ENCODE measurements around the gene GRK3.
"Not testable (repeated sequence)": the region's sequence is repeated elsewhere in the genome, so short reads cannot be mapped to it uniquely, and the experiment has no call there.

Gene GRK3

DNA sequence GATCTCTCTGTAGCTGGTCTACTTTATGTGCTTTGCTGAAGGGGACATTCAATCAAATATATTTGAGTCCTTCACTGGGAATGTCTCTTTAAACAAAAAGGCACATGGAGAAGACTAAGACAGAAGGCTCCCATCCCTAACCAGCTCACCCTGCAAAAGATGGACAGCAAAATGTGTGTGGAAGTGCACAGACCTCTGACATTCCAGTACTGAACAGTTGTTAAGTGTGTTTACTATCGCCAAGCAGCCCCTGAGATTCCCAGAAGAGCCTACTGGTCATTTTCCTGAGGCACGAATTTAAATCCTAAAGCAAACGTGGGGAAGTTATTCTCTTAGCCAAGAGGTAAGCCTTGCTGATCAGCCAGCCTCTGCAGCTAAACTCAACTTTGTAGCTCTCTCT is 50.3 kb downstream of the GRK3 start:
- not testable (repeated sequence) for DNase-seq (ENCODE audit: low read depth, low spot score); H3K4me3 ChIP-seq (ENCODE audit: low read length)

DNA sequence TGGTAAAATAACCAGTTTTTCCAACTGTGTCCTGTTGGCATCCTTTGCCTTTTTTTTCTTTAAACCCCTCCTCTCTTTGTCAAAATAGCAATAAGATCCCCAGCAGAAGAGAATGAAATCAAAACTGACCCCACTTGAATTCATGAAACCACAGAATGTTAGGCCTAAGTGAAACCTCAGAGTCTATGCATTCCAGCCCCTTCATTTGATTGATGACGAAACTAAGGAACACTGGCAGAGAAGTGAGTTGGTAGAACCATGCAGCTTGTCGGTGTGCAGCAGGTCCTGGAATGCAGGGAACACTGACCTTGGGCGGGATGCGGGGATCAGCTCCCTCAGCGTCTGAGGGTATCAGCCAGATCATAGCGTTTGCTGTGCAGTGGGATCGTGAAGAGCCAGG is 57.5 kb downstream of the GRK3 start:
- no peak overlapping the region for H3K4me3 ChIP-seq (ENCODE audit: low read length)
- no peak for DNase-seq (ENCODE audit: low read depth, low spot score)

DNA sequence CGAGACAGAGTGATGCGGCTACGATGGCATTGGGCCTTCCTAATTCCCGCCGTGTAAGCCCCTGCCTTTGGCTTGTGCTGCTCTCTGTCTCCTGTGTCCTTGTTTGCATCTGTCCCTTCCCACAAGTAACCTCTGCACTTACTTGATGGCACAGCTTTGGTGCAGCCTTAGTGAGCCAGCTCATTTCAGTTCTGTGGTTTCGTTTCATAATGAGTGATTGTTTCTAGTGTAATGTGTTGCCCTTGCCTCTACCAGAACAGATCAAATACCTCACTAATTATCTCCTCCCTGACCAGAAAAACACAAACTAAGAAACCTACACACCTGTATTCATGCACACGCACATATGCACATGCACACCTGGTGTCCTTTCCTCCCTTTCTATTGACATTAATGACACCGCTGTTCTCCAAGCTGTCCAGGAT is 58.8 kb downstream of the GRK3 start:
- peak overlapping the region; percentile 23 for H3K4me3 ChIP-seq (ENCODE audit: low read length)
- peak; percentile 78 for DNase-seq (ENCODE audit: low read depth, low spot score)

DNA sequence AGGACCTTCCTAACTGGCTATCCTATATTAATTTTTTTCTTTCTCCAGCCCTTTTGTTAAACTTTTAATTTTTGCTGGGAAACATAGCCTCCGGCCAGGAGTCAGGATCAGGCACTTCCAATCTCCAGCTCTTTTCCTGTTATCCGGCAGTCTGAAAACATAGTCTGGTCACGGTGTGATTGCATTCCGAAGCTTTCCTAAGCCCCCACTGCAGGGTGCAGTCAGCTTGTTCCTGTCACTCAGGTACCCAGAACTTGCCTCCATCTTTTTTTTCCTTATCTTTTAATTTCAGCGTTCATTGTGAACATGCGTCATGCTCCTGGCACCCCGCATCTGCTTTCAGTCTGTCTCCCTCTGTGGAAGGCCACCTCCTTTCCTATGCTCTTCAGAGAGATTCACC is 59.4 kb downstream of the GRK3 start:
- DNase-seq (ENCODE audit: low read depth, low spot score) = no peak
- no peak overlapping the region for H3K4me3 ChIP-seq (ENCODE audit: low read length)

DNA sequence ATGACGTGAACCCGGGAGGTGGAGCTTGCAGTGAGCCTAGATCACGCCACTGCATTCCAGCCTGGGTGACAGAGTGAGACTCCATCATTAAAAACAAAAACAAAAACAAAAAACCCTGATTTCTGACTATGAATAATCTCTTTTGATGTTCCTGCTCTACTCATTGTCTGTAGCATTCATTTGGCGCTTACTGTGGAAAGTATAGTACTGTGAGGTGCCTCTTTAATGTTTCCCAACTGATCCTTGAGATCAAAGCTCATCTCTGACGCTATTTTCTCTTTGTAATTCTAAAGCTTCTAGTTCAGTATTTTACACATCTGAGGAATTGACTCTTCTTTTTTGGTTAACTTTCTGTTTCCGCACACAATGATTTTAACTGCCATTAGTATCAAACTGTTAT is 60.0 kb downstream of the GRK3 start:
- peak; percentile 85 for DNase-seq (ENCODE audit: low read depth, low spot score)
- H3K4me3 ChIP-seq (ENCODE audit: low read length) = peak overlapping the region; percentile 8

DNA sequence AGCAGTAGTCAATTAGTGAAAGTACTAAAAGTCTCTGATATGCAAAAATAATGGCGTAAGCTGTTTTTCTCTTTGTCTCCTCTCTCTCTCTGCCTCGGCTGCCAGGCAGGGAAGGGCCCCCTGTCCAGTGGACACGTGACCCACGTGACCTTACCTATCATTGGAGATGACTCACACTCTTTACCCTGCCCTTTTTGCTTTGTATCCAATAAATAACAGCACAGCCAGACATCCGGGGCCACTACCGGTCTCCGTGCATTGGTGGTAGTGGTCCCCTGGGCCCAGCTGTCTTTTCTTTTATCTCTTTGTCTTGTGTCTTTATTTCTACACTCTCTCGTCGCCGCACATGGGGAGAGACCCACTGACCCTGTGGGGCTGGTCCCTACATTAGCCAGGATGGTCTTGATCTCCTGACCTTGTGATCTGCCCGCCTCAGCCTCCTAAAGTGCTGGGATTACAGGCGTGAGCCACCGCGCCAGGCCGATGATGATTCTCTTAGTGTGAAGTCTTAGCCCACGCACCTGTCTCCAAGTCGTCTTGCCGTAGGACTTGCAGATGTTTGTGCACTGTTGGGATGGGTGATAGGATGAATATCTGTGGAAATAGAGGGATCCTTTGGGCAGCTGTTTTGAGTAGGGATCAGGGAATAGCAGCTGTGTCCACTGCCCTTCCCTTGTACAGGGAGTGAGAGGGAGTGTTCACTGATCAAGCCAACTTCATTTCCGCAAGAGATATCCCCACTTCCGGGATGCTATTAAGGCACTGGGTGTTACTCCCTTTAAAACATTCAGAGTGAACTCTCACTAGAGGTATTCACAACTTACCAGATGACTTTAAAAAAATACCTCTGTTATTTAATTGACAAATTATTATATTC is 61.5 kb downstream of the GRK3 start:
- peak; percentile 70 for DNase-seq (ENCODE audit: low read depth, low spot score)
- peak overlapping the region; percentile 48 for H3K4me3 ChIP-seq (ENCODE audit: low read length)

DNA sequence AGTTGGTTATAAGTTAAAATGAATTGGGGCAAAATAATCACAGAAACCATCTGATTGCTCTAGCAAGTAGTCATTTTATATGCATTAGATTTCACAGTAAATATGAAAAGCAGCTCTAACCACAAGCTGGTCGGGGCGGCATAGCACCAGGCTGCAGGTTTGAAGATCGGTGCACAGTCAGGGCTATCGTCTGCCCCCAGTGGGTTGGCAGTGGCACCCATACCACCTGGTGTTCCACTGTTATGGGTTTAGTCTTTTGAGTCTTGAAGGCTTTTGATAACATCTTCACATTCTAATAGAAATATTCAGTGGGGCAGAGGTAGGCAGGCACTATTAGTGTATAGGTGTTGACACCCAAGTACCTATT is 62.1 kb downstream of the GRK3 start:
- DNase-seq (ENCODE audit: low read depth, low spot score) = no peak
- H3K4me3 ChIP-seq (ENCODE audit: low read length) = no peak overlapping the region

DNA sequence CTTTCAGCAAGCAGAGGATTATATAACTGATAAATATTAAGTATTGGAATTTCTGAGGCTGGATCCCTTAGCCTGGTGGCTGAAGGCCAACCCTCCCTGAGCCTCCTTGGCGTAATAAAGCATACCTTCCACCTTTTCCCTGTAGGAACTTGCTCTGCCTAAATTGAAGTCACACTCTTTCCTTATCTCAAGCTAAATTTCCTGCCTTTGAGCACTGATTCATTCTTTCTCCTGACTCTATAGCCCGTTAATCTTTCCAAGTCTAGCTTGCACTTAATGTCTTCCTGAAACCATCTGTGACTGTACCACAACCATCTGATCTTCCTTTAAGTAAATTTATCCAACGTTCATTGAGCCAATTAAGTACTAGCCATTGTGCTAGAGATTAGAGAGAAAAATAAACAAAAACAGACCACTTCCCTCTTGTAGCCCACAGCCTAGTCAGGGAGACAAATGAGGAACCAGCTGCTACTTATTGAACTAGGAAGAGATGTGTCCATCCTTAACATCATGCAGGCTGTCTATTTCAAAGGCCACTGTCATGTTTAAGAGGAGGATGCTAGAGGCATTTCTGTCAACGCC is 62.9 kb downstream of the GRK3 start:
- DNase-seq (ENCODE audit: low read depth, low spot score) = no peak
- H3K4me3 ChIP-seq (ENCODE audit: low read length) = no peak overlapping the region

DNA sequence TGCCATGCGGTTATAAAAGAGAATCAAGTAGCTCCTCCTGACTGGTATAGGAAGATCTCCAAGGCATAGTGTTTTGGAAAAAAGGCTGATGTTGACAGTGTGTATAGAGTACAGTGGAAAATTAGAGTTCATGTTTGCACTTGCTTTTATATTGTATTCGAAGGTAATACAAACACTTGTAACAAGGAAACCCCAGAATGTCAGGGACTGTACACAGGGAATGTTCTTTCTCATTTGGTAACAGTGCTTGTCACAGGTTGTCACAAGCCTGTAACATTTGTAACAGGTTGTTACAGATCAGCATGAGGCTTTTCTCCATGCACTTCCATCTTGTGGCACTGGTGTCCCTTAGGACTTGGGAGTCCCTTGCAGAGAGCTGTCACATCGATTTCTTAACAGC is 64.0 kb downstream of the GRK3 start:
- DNase-seq (ENCODE audit: low read depth, low spot score) = no peak
- H3K4me3 ChIP-seq (ENCODE audit: low read length) = no peak overlapping the region

DNA sequence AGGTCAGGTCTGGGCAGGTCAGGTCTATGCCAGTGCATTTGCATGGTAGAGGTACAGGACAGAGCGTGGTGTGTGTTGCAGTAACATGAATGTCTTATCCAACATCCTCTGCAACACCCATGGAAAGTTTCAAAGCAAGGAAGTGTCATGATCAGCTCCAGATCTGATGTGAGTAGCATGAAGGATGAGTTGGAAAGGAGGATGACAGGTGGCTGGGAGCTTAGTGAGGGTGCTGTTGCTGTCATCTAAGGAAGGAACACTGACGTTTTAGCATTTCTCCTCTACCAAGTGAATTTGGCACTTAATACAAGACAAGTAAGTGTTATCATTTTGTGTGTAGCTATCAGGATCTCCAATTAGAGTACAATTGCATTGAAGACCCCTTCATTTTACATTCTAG is 65.1 kb downstream of the GRK3 start:
- no peak for DNase-seq (ENCODE audit: low read depth, low spot score)
- H3K4me3 ChIP-seq (ENCODE audit: low read length) = no peak overlapping the region

DNA sequence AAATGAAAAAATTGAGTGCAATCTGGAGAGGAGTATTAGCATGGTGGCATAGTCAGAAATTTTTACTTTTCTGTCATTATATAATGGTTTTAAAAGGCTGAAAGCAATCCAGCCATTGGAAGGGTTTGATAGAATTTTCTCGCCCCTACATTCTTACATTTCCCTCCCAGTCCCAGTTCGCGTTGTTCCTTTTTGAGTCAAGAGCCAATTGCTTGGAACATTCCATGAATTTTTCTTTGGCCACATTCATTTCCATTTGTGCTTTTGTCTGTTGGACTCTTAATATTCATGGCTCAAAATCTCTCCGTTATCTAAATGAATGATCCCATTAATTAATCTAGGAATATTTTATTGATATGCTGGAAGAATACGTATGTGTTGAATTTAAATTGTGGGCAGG is 66.0 kb downstream of the GRK3 start:
- DNase-seq (ENCODE audit: low read depth, low spot score) = no peak

DNA sequence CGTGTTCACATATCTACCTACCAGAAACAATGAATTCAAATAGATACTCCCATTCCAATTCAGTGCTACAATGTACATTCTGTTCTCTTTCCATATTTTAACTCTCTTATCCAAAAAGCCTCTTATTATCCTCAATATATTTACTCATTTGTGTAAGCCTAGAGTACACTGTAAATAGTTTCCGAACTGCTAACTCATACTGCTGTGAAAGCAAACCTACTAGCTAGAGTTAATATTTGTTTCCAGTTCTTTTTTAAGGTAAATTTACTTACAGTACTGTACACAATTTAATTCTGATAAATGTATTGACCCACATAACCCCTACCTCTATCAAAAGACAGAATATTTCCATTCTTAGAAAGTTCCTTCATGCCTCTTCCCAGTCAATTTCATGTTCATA is 71.8 kb downstream of the GRK3 start:
- H3K4me3 ChIP-seq (ENCODE audit: low read length) = no peak overlapping the region
- DNase-seq (ENCODE audit: low read depth, low spot score) = no peak

More for the DNA sequence above, 66.0 kb downstream of the GRK3 start:
- H3K4me3 ChIP-seq (ENCODE audit: low read length) = no peak overlapping the region

DNA sequence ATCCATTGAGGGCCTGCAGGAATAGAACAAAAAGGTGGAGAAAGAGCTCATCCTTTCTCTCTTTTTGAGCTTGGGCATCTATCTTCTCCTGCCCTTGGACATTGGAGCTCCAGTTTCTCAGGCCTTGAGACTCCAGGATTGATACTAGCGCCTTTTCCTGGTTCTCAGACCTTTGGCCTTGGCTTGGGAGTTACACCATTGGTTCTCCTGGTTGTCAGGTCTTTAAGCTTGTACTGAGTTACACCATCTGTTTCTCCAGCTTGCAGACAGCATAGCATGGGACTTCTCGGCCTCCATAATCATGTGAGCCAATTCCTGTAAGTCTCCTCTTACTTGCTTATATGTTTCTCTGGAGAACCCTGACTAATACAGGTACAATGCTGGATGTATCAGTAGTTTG is 72.6 kb downstream of the GRK3 start:
- no peak for DNase-seq (ENCODE audit: low read depth, low spot score)
- H3K4me3 ChIP-seq (ENCODE audit: low read length) = no peak overlapping the region

DNA sequence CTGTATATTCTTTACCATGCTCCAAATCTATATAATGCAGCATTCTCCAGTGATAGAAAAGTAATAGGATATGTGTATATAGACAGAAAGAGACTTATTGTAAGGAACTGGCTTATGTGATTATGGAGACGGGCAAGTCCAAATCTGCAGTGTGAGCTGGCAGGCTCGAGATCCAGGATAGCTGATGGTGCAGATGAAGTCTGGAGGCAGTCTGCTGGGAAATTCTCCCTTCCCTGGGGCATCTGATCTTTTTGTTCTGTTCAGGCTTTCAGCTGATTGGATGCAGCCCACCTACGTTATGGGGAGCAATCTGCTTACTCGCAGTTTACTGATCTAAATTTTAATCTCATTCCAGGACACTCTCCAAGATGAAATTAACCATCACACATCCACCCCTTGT is 73.2 kb downstream of the GRK3 start:
- no peak for DNase-seq (ENCODE audit: low read depth, low spot score)
- no peak overlapping the region for H3K4me3 ChIP-seq (ENCODE audit: low read length)

DNA sequence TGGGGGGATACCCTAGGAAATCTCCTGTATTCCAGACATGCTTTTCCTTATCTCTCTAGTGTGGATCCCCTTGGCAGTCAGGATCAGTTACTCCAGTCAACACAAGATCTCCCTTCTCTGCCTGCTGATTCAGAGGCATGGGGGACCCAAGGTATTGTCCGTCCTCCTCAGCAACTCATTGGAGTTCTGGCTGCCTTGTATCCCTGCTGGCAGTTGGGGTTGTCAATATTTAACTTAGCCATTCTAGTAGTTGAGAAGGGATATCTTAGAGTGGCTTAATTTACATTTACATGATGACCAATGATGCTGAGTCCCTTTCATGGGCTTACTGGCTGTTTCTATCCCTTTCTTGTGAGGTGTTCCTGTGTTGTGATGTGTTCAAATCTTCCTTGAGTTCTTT is 74.2 kb downstream of the GRK3 start:
- no peak for DNase-seq (ENCODE audit: low read depth, low spot score)
- no peak overlapping the region for H3K4me3 ChIP-seq (ENCODE audit: low read length)

DNA sequence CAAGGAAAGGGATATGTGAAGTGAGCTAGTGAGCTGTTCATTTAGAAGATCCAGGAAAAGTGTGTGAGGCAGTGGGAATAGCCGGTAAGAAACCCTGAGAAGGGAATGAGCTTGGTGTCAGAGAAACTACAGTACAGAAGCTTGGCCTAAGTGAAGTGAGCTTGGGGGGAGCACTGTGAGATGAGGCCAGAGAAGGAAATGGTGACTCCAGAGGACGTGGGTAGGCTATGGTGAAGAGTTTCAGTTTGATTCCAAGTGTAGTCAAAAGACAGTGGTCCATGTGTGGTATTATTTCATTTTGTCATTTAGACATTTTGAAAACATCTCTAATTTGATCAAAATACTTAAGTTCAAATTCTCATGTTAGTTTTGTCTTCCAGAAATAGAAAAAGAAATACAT is 77.2 kb downstream of the GRK3 start:
- no peak overlapping the region for H3K4me3 ChIP-seq (ENCODE audit: low read length)
- no peak for DNase-seq (ENCODE audit: low read depth, low spot score)

DNA sequence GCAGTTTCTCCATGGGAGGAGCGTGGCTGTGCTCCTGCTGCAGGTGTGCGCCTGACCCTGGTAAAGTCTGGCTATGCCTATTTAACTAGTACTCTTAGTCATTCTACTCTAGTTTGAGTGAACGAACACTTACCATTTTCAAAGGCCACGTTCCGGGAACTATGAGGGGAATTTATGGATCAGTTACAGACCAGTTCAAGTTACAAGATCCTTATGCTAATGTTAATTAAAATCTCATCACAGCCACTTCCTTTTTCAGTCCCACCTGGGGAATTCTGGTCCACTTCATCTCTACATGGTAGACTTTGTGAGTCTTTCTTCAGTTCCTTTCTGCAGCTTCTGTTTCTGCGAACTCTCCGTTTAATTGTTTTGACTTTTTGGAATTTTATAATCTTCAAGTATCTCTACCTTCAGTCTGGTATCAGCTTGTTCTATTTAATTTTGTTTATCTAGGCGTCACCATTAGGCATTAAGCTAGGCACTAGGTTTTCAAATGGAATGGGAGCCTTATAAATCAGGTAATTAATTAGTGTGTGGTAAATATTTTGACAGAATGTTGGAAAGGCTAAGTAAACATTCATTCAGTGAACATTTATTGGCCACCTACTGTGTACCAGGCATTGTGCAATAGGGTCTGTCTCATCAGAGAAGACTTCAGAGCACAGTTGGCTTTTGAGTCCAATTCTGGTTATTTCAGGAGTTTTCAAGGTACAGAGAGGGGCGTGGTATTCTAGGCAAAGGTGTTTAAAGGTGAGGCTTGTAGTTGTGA is 78.9 kb downstream of the GRK3 start:
- no peak for DNase-seq (ENCODE audit: low read depth, low spot score)
- no peak overlapping the region for H3K4me3 ChIP-seq (ENCODE audit: low read length)

DNA sequence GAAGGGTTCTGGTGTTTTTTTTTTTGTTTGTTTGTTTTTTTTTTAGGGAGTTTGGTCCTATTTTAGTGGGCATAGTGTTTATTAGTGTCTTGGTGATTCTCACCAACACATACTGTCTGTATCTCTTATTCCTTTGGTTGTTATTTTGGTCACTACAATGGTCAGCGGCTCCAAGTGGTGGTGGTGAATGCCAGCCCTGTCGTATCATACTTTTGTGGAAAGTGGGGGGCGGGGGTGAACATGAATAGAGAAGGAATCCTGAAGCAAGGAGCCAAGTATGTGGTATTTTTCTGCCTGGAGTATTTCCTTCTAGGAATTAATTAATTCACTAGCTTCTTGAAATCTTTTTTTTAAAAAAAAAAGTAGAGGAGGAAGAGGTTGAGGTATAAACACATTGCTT is 79.6 kb downstream of the GRK3 start:
- DNase-seq (ENCODE audit: low read depth, low spot score) = no peak
- no peak overlapping the region for H3K4me3 ChIP-seq (ENCODE audit: low read length)

DNA sequence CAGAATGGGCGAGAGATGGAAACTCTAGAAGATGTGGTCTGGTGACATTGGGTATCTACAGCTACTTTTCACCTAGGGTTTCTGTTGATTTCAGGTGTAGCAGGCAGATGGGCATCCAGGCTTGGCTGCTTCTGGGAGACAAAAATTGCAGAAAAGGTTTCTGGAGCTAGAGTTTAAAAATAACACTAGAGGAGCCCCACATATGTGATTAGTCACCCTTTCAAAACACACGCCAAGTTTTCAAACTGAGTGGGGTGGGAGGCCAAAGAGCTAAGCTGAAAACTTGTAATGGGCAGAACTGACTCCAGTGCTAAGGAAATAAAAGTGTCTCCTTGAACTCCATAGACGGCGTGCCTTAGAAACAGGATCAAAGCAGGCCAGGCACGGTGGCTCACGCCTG is 80.8 kb downstream of the GRK3 start:
- no peak overlapping the region for H3K4me3 ChIP-seq (ENCODE audit: low read length)
- DNase-seq (ENCODE audit: low read depth, low spot score) = no peak

DNA sequence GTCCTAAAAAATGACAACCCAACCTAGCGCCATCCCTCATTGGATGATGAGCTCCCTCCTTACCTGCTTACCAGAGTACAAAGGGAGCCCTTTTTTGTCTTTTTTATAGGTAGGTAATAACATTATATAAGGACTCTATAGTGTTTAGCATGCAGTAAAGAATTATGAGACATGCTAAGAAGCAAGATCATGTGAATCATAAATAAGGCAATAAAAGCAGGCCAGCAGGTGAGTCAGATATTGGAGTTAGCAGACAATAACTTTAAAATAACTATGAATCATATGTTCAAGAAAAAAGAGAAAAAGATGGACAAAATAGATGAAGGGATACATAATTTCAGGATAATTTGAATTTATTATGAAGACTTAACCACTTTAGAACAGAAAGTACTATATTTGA is 81.5 kb downstream of the GRK3 start:
- no peak for DNase-seq (ENCODE audit: low read depth, low spot score)
- H3K4me3 ChIP-seq (ENCODE audit: low read length) = no peak overlapping the region
